A549 (cell line): ENCODE results near the gene CDC40. TPM values are rescaled to one million over a fixed set of nuclear protein-coding genes. Genes with fewer than 3 reads are reported as not detected.

Experiments
- ATAC-seq, 2 experiments: fragments of 200-7000 bp in 1 of 2; fragments of >200 bp in 1 of 2; cut with Nextera tagmentation in 1 of 2; cut with Tn5 transposase in 1 of 2; 3 replicates each; pipeline versions ENCODE4 v1.8.0 to v1.9.1; 2018 to 2020; ENCODE audit warnings: mild to moderate bottlenecking in 1 of 2, moderate library complexity in 1 of 2
- CTCF ChIA-PET: fragments of 300-600 bp; sonication (Branson Sonifier 250); formaldehyde crosslinking; extraction: SDS; loops from one replicate; lab custom pipeline; 2021; ENCODE audit warnings: antibody characterized with exemption, inconsistent platforms; lab: Yijun Ruan, JAX
- POLR2A ChIA-PET: fragments of 350-600 bp; formaldehyde crosslinking; extraction: SDS; loops from one replicate; lab custom pipeline; 2021; ENCODE audit warnings: antibody characterized with exemption, inconsistent platforms; lab: Yijun Ruan, JAX
- DNase-seq, 2 experiments: peaks; one replicate each; pipeline versions ENCODE4 v3.0.0 to v3.0.0-alpha.2; 2011 to 2016; ENCODE audit warnings: low read depth in 1 of 2, low spot score in 1 of 2
- FAIRE-seq: peaks from 2 replicates; lab custom pipeline; 2011; peaks lifted over from hg19 to GRCh38; lab: Jason Lieb, UNC
- H3K27ac ChIP-seq, 2 experiments: fragments of >200 bp; sonication (Bioruptor Twin); formaldehyde crosslinking; 3 replicates each; pipeline ENCODE4 v1.5.1; 2016 to 2017
- H3K4me1 ChIP-seq: fragments of >200 bp; sonication (Bioruptor Twin); formaldehyde crosslinking; 3 replicates; pipeline ENCODE4 v1.6.1; 2016
- H3K4me2 ChIP-seq: fragments of >200 bp; sonication (Bioruptor Twin); formaldehyde crosslinking; 3 replicates; pipeline ENCODE4 v1.6.1; 2016
- H3K4me3 ChIP-seq: fragments of >200 bp; sonication (Bioruptor Twin); formaldehyde crosslinking; 3 replicates; pipeline ENCODE4 v1.5.1; 2016
- H3K9me3 ChIP-seq: fragments of >200 bp; sonication (Bioruptor Twin); formaldehyde crosslinking; 3 replicates; pipeline ENCODE4 v1.6.1; 2016
- BCL3 ChIP-seq: fragments of >200 bp; sonication (Bioruptor Twin); formaldehyde crosslinking; IDR thresholded peaks from 3 replicates; pipeline ENCODE4 v1.6.1; 2016
- CHD2 ChIP-seq: fragments of 150-350 bp; IDR thresholded peaks from 2 replicates; pipeline ENCODE4 v1.6.1; 2014; ENCODE audit warnings: low read length; ENCODE audit not compliant: partially characterized antibody
- EHMT2 ChIP-seq: fragments of 200-600 bp; sonication (generic); IDR thresholded peaks from 2 replicates; pipeline ENCODE4 v1.6.1; 2016; ENCODE audit warnings: antibody characterized with exemption, low read depth, mild to moderate bottlenecking, moderate library complexity
- EP300 ChIP-seq, 2 experiments: fragments of >200 bp; sonication (Bioruptor Twin); formaldehyde crosslinking; IDR thresholded peaks; 2 replicates in 1 of 2; 3 replicates in 1 of 2; pipeline ENCODE4 v1.6.1; 2016 to 2017
- FOSL2 ChIP-seq, 2 experiments: fragments of 450-650 bp in 1 of 2; fragments of >200 bp in 1 of 2; sonication (Bioruptor Twin) in 1 of 2; formaldehyde crosslinking; IDR thresholded peaks; 2 replicates each; pipeline versions ENCODE4 v1.5.0 to v1.6.1; 2016 to 2020; ENCODE audit warnings: mild to moderate bottlenecking in 1 of 2, moderate library complexity in 1 of 2
- HOXA7 ChIP-seq: fragments of 250-450 bp; sonication (Bioruptor Pico); IDR thresholded peaks from 2 replicates; pipeline ENCODE4 v1.5.0; 2020; ENCODE audit warnings: mild to moderate bottlenecking, moderate library complexity
- MAX ChIP-seq: IDR thresholded peaks from 2 replicates; pipeline ENCODE4 v1.6.1; 2012
- MAZ ChIP-seq: fragments of 150-350 bp; IDR thresholded peaks from 2 replicates; pipeline ENCODE4 v1.6.1; 2014; ENCODE audit warnings: antibody characterized with exemption, low read depth, low read length, borderline replicate concordance
- PHF8 ChIP-seq: fragments of 200-600 bp; sonication (generic); IDR thresholded peaks from 2 replicates; pipeline ENCODE4 v1.6.1; 2016; ENCODE audit warnings: low read depth, mild to moderate bottlenecking, antibody characterized with exemption, moderate library complexity, borderline replicate concordance
- REST ChIP-seq: fragments of 200-600 bp; sonication (generic); IDR thresholded peaks from 2 replicates; pipeline ENCODE4 v1.6.1; 2016; ENCODE audit warnings: antibody characterized with exemption, mild to moderate bottlenecking, moderate library complexity
- SMC3 ChIP-seq: fragments of >200 bp; sonication (Bioruptor Twin); formaldehyde crosslinking; IDR thresholded peaks from 3 replicates; pipeline ENCODE4 v1.6.1; 2018; ENCODE audit warnings: inconsistent platforms
- SREBF2 ChIP-seq: fragments of 450-650 bp; IDR thresholded peaks from 2 replicates; pipeline ENCODE4 v1.6.1; 2014; ENCODE audit warnings: mild to moderate bottlenecking, moderate library complexity
- ZNF302 ChIP-seq: fragments of 250-450 bp; sonication (Bioruptor Pico); IDR thresholded peaks from 2 replicates; pipeline ENCODE4 v1.9.0; 2021; ENCODE audit warnings: inconsistent platforms, mild to moderate bottlenecking, moderate library complexity
- WGBS: methylation state at CpG from one replicate; pipeline ENCODE4 v1.1.6; 2017; ENCODE audit errors: missing lambda C conversion rate; 5-methylcytosine and 5-hydroxymethylcytosine counted together
- polyA plus RNA-seq, 4 experiments: library from polyadenylated mRNA; depleted of rRNA in 3 of 4; stranded (reverse); fragments of >200 nt; fragmentation: RNase III in 1 of 4; extraction: RNeasy Plus Mini Kit Qiagen cat#74134 plus additional on column Dnase treatment in 1 of 4; gene quantifications; 2 replicates in 3 of 4; 3 replicates in 1 of 4; pipeline ENCODE4 v1.2.3, GENCODE V29; 2011 to 2017

CDC40 gene
- polyA plus RNA-seq, 2 of the 4 experiments (the other 2 are of a cell fraction): 11.6 to 22.2 TPM

GRCh38 chr6:110246378-110246777 lies 66.2 kb downstream of the CDC40 start (continued):
- TF ChIP-seq BCL3 (no peak), MAZ (no peak)

- FAIRE-seq: no peak
- WGBS: 91% methylated on average over 3 of the region's 3 CpGs
- TF ChIP-seq EP300 (IDR thresholded peaks at IDR 0.05) (no peak), CHD2 (no peak), HOXA7 (no peak), PHF8 (no peak), SREBF2 (no peak), REST (no peak), BCL3 (no peak), ZNF302 (CRISPR knock-in tag) (no peak)
- ChIA-PET CTCF (no interaction called here), POLR2A (no interaction called here)
- Histone ChIP-seq H3K27ac (no peak overlapping the region), H3K4me2 (no peak overlapping the region), H3K4me3 (no peak overlapping the region), H3K4me1 (no peaks in the 10 kb centered on the region), H3K9me3 (no peaks in the 10 kb centered on the region)
- DNase-seq: no peak
- no peak for ATAC-seq
Observed at GRCh38 chr6:110246900-110247546, 66.8 kb downstream of the CDC40 start.

GRCh38 chr6:110250058-110250457 lies 69.8 kb downstream of the CDC40 start:
- POLR2A ChIA-PET: no interaction called here
- no peak for FAIRE-seq
- no peak for DNase-seq
- Histone ChIP-seq H3K4me2 (no peak overlapping the region), H3K4me1 (no peaks in the 10 kb centered on the region), H3K27ac (no peak overlapping the region), H3K9me3 (no peaks in the 10 kb centered on the region), H3K4me3 (no peak overlapping the region)
- TF ChIP-seq EHMT2 (no peak), BCL3 (no peak), MAX (no peak), SMC3 (no peak), FOSL2 (IDR thresholded peaks at IDR 0.05) (no peak), FOSL2 (CRISPR knock-in tag; IDR thresholded peaks at IDR 0.05) (no peak)
- no peak for ATAC-seq
- CTCF ChIA-PET: no interaction called here
- WGBS: 45% methylated on average over 4 of the region's 4 CpGs
